ENCODE data around the gene NUAK2.
A peak's percentile ranks its signal among the peaks of the same experiment; 100 is the strongest.
"Not testable (repeated sequence)": the region's sequence is repeated elsewhere in the genome, so short reads cannot be mapped to it uniquely, and the experiment has no call there.

The NUAK2 gene

GRCh38 chr1:205317311-205317917 is 4.1 kb downstream of the NUAK2 start:
- DNase-seq = no peak

DNA sequence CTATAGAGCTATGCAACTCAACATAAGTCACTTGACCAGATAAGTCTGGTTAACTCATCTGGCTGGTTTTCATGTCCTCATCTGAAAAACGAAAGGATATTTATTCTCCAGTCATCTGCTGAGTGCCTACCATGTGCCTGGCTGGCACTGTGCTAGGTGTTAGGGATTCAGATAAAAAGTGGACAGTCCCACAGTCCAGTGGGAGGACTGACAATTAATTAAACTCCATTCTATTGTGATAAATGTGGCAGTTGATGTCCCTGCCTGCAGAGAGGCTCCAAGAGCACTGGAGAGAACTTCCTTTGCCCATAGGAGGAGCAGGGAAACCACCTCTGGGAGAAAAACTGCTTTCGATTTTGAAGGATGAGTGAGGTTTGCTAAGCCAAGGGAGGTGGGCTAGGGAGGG is 5.4 kb downstream of the NUAK2 start:
- DNase-seq = peak in 1 of 2 donors; percentile 11

DNA sequence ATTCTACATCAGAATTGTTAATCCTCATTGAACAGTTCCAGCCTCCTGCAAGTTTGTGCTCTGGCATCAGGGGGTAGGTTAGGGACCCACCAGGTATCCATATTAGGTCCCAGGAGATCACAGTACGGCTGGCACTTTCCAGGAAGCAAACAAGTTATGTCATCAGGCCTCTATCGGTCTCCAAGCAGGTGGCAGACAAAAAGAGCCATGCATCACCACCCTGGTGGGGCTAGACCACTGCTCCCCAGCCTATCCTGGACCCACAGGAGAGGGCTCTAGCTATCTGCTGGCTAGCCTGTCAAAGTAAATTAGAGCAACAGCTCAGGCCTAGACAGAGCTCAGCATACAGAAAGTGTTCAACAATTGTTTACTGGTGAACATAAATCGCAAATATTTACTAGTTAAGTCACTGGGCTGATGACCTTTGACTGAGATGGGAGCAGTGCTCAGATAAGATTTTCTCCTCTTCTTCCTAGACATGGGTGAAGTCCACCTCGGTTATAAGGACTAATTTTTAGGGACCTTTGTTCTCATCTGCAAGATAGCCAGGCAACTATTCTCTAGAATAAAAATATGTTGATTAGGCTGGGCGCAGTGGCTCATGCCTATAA is 6.4 kb downstream of the NUAK2 start:
- DNase-seq = no peak

DNA sequence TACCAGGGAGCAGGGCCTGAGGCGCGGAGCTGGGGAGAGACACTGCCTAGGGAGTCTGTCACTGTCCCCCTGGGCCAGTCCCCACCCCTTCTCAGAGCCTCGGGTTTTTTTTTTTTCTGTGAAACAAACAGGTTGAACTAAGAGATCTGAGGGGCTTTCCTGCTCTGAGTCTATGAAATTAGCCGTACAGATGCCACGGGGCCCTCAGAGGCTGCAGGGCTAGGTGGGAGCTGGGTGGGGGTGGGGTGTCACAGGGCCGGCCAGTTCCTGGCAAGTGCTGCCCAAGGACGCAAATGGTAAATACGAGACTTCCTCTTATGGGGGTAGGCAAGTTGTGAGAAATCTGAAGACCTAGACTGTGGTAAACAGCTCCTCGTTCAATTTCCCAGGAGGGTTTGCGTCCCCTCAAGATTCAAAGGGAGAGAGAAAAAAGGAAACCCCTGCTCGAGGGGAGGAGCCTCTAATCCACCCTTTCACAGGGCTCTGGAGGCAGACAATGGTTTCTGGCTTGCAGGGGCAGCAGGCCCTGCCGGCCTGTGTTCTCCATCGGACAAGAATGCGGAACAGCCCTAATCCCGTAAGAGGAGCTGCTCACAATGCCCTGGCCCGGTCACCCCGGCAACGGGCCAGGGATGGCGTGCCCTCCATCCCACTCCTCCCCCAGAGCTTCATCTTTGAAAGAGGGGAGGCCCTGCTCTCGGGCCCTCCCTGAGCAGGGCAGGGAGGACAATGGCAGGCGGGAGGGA is 7.8 kb downstream of the NUAK2 start:
- DNase-seq = peak; percentile 73 to 75

DNA sequence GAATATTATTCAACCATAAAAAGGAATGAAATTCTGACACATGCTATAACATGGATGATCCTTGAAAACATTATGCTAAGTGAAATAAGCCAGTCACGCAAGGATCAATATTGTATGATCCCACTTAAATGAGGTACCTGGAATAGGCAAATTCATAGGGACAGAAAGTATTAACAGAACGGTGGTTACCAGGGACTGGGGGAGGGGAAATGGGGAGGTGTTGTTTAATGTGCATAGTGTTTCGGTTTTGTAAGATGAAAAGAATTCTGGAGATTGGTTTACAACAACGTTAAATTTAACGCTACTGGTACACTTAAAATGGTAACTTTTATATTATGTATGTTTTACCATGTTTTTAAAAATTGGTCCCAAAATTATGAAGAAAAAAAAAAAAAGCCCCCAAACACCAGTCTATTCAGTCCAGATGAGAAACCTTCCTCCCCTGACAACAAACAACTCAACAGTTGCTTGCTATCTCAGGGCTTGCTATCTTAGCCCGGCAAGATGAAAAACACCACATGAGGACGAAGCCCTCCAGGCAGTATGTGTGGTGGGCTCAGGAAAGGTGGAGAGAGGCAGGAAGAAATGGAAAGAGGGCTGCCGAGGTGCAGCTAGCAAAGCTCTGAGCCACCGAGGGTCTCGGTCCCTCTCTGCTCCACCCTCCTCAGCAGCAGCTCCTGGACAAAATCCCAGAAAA is 8.5 kb downstream of the NUAK2 start:
- DNase-seq = no peak

GRCh38 chr1:205310976-205311704 is 10.4 kb downstream of the NUAK2 start:
- DNase-seq = peak; percentile 77 to 89

DNA sequence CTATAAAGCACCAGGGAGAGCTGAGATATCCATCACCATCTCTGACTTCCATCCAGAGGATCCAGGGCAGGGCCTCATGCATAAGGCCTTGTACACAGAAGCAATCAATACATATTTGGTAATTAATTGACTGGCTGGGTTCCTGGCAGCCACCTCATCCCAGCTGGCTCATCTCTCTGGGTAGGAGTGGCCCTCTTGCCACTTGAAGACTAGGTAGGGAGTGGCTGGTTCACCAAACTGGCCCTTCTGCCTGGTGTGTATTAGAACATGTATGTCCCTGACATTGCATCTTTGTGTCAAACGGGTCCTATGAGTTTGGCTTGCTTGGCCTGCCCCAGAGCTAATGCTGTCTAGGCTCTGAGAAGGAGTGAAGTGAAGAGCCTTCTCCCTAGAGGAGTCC is 11.8 kb downstream of the NUAK2 start:
- no peak for DNase-seq

DNA sequence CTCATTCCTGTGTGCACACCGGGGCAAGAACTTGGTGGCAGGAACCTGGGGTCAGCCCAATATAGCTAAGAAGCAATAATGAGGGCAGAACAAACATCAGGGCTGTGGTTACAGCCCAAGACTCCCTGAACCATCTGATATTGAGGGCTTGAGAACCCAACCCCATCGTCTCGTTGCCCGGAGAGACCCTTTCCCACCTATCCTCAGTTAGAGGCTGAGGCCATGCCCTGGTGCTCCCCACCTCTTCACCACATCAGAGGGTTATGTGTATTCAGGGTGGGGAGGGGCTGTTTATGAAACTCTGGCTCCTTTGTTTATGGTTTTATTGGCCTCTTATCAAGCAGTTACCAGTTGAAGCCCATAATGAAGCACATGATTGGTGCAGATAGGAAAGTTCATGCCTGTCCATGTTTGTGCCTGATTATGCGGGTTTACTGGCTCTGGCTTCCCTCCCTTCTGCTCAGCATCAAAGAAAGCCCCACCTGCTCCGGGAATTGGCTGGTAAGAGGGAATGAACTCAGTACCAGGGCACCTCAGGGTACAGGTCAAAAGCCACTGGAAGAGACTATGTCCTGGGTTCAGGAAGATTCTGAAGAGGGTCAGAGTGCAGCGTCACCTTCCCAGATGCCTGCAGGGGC is 14.5 kb downstream of the NUAK2 start:
- DNase-seq = no peak

- DNase-seq = no peak
Measured at GRCh38 chr1:205304695-205305070, 16.9 kb downstream of the NUAK2 start.

GRCh38 chr1:205304046-205304694 is 17.4 kb downstream of the NUAK2 start:
- no peak for DNase-seq

GRCh38 chr1:205303247-205303888 is 18.2 kb downstream of the NUAK2 start:
- no peak for DNase-seq

DNA sequence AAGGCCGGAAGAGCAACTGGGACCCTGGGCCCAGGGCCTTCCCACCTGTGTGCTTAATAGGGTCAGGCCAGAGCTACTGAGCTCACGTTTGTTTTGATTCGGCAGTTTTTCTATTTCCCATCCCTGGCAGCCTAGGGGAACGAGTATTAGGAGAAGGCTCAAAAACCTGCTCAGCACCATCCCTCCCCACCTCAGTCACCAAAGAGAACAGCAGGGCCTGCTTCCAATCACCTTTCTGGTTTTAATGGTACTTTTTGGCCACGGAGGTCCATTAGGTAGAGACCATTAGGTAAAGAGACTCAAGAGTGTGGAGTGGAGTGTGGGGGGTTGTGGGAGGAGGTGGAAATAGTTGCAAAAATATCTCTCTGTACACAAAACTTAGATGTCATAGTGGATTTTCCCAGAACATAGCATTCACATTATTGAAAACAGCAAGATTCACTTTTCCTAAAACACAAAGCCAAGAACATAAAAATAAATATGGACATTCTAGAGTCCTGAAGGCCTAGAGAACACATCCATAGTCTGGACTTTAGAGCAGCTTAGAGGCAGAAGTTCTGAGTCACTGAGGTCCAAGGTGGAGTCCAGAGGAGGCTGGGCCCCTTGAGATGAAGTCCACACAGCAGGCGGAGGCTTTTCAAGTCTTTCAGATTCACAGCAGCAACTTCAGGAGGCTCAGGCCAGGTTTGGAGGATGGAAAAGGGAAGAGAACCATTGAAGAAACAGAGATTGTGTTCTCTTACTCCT is 19.5 kb downstream of the NUAK2 start:
- DNase-seq = no peak

DNA sequence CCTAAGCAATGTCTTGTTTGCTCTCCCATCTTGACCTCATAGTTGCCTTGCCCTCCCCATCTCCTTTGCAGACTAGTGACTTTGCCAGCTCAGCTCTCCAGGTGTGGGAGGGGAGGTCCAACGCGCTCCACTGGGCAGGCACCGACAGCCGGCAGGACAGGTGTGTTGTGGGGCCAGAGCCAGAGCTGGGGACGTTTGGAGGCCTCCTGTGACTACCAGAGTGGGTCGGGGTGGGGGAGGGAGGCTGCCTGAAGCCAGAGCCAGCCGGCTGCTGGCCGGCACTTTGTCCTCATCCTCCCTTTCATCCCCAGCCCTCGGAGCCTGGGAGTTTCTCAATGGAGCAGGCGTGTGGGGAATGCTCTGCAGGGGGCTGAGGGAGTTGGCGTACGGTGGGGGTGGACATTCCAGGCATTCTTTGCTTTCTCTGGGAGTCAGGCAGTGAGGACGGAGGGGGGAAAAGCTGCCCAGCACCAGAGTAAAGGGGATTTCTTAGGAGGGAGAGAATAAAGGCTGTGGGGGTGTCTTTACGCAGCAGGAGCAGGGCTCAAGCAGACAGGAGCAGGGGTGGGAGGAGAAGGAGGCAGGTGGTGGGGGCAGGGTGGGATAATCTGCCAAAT is 20.2 kb downstream of the NUAK2 start:
- no peak for DNase-seq

GRCh38 chr1:205300149-205300548 is 21.4 kb downstream of the NUAK2 start:
- DNase-seq = no peak

GRCh38 chr1:205298191-205298994 is 23.2 kb downstream of the NUAK2 start:
- DNase-seq = no peak

GRCh38 chr1:205297546-205298177 is 23.9 kb downstream of the NUAK2 start:
- DNase-seq = not testable (repeated sequence)

DNA sequence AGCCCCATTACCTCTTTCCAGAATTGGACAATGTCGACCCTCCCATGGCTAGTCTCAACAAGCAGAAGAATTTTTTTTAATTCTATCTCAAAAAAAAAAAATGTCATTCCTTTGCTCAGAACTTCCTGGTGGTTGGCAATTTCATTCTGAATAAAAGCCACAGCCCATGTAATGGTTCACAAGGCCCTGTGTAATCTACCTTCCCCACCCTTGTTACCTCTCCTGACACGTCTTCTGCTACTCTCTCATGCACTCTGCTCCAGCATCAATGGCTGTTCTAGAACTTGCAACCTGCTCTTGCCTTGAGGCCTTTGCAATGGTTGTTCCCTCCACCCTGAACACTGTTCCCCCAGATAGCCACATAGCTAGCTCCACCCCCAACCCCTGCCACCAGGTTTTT is 25.4 kb downstream of the NUAK2 start:
- DNase-seq = no peak

DNA sequence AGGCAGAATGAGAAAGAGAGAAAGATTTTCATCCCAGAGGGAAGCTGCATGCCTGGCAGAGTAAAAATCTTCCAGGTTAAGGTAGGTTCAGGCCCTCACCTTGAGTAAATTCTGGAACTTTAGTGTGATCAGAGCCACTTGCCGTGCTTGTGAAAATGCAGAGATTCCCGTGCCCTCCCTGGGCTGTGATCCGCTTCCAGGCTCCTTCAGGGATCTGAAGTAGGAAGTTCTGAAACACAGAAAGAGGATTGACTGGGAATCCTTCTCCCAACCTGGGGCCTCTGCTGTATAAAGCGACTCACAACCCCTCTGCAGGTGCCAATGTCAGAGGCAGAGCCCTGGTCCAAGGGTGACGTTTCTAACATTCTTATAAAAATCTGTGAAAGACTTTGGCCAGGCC is 26.6 kb downstream of the NUAK2 start:
- DNase-seq = no peak

Measured in inflammatory macrophage (primary cell).